GM19023 (cell line): ENCODE measurements around the gene KATNIP.

ENCODE experiments used
- ATAC-seq: cut with Tn5 transposase; IDR thresholded peaks from one replicate; pipeline ENCODE4 v1.9.1; 2021; ENCODE audit warnings: mild to moderate bottlenecking, moderate library complexity; ENCODE audit not compliant: unreplicated experiment

The KATNIP gene

DNA sequence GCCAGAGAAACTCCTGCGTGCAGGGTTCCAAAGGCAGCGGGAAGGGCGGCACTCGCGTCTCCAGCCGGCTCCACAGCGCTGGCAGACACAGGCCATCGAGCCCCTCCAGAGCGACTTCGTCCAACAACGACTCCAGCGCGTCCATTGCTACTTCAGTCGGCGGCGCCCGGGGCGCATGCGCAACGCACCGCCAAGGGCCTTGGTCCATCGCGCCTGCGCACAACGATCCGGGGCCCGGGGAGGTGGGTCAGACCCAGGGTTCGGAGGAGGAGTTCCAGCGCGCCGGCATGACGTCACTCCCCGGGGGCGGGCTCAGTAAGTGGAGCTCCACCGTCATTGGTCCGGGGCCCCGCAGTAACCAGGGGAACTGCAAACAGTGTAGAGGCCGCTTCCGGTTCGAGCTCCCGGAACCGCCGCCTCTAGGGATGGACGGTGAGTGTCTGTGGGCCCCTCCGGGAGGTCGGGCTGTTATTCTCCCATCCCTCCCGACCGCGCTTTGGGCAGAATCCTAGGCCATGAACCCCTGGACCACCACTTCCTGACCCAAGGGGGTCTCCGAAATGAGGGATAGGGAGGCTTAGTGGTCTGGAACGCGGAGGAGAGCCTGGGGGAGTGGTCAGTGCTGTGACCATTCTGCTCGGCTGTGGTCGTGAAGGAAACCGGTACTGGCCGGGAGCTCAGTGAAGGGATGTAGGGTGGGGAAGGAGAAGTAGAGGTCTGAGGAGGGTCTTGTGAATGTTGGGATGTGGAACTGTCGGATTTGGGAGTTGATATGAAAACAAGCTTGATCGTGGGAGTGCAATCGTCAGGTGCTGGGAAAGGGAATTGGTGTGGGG is at the start of gene KATNIP, which contains the start of gene GTF3C1:
TSS of gene KATNIP (plus strand) at position 399 of the 836 bp plus-strand sequence. CDS start at position 426, 27 bp downstream.
TSS of gene GTF3C1 (minus strand) at position 168 of the 836 bp plus-strand sequence. CDS start at position 145, 23 bp downstream.
- ATAC-seq: peak; percentile 97

DNA sequence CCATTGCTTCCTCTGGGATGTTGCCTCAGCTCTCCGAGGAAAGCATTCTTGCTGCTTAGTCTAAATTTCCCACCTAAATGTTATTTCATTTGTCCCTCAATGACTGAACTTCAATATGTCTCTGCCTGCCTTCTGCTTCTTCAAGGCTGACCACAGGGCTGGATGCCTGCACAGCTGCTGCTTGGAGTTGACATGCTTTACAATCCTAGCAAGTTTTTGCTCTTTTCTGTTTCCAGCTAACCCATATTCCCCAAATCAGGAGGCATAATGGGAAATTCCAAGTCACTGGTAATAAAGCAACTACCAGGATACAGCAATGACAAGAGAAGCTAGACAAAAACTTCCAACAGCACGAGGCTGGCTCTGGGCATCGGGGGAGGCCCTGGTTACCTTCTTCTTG is 49.1 kb upstream of the KATNIP start:
- no peak for ATAC-seq

DNA sequence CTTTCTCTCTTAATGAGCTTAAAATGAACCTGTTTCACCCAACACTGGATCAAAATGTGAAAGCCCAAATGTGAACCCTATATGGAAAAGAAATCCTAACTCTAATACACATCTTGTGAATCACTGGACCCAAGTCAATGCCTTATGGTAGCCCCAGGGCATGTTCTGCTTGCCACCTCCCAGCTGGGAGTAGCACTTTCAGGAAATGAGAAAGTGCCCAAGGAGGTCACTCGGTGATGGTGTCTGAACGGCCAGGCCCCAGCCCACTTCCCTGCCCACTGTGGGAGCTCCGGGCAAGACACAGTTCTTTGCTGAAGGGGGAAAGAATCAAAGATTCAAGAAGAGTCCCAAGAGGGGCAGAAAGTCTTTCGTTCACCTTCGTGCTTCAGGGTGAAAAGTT is 46.3 kb upstream of the KATNIP start:
- ATAC-seq: no peak

DNA sequence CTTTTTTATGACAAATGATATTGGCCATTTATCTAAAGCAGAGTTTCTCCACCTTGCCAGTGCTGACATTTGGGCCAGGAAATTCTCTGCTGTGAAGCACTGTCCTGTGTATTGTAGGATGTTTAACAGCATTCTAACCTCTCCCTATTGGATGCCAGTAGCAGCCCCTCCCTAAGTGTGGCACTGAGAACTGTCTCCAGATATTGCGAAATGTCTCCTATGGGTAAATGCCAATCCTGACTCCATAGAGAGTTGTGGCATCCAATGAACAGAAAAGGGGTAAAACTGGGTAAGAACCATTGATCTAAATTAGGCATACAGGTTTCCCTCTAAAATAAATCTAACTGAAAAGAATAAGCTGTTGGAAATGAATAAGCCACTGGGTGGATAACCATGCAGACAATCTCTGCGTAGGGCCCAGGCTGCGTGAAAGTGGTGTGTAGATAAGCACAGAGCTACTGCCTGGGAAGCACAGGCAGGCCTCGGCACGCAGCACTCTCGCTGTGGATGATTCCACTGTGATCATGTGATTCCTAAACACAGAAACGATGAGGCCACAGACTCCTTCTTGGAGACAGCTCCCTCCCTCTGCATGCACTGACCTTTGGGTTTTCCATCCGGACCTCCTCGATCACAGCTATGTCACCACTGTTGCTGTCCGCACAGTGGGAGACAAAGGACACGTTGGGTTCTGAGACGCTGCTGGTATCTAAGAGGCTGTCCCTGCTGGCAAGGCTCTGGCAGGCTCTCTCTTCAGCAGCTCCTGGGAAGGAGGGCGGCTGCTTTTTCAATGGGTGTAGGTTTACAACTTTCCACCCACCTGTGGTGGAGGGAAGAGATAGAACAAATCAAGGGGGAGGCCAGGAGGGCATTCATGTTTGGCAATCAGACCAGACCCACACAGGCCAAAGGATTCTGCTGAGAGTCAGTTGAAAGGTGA is 44.4 kb upstream of the KATNIP start:
- no peak for ATAC-seq

DNA sequence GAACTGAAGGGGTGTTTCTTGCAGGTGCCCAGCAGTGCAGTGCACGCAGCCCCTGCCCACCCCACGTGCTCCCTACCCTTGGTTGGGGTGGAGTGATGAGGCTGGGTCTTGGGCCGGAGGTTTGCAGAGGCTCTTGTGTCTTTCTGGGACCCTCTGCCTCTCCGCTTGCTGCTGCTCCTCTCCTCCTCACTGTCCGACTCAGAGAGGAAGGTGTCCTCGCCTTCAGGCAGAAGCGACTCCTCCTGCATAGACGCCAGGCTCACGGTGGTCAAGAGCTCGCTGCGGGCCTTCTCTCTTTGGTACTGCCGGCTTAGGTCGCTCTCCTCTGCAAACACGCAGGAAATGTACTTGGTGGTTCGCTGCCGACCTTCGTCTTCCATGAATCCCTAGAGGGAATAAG is 43.2 kb upstream of the KATNIP start:
- no peak for ATAC-seq

DNA sequence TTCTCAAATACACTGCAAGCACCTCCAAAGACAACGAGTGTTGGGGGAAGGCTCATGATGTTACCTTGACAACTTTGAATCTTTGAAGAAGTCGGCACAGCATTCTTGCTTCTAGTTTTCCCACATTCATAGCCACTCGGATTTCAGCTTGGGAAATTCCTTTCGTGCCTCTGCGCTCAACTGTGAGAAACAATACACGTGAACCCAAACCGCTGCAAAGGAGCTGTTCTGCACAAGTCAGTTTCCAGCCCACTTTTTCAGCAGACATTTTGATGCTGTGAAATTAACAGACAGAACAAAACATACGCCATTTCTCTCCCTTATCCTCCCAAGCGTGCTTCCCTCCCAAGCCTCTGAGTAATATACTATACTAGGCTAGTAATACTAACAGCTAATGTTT is 41.5 kb upstream of the KATNIP start:
- ATAC-seq: no peak

DNA sequence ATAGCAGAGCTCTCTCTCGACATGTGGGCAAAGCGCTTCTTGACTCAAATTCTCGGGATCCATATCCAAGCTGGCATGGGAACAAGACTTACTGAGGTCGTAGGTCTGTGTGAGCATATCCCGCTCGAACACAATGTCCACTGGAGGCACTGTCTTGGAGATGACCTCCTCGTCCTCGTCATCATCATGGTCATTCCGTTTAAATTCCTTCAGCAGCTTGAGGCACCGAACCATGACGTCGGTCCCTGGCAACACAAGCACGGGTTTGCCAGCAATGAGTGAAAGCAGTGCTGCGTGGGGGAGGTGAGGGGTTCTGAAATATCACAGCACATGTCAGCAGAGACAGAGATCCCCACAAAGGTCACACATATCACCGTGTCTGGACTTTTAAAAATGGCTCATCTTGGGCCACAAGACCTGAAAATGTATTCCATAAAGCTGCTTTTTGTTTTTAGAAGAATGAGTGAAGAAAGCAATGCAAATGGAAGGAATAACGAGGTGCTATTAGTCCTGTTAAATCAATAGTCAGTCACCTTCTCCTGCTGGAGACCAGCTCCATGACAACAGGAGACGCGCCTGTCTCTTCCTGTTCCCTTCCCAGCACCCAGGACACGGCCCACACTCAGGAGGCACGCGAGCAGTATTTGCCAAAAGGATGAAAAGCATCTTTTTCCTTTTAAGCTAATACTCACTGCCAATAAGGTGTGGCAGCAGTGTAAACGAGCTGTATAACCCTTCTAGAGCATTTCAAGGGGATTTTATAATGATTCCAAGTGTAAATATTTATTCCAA is 38.1 kb upstream of the KATNIP start:
- no peak for ATAC-seq

DNA sequence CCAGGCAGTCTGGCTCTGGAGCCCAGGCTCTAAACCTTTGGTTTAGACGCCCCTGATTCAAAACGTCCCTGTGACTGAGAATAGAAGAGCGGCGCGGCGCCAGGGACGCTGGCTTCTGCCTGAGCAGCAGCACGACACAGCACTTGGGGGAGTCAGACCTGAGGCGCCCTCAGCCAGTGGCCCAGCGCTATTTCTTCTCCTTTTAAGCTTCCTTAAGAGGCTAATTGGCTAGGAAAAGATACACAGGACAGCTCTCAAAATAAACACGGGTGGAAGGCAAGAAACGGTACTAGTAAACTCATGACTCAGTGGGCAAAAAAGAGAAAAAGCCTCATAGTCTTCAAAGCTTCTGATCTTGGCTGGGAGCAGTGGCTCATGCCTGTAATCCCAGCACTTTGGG is 35.1 kb upstream of the KATNIP start:
- ATAC-seq: no peak

DNA sequence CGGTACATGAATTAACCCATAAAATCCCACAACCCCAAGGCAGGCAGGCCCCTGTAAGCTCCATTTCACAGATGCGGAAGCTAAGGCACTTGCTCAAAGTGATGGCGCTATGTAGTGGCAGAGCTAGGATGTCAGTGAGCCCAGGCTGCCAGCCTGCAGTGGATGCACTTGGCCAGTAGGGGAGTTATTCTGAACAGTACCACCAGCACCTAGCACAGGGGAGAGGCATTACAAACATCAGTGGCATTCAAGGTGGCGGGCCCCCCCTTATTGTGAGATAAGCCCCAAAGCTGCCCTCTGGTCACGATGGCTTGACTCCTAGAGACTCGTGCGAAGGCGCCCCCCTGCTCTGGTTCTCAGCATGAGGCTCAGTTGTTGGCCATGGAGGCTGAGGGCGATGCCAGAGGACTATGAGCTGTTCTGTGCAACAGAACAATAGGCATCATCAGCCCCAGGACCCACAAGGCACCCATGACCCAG is 34.0 kb upstream of the KATNIP start:
- ATAC-seq: no peak

DNA sequence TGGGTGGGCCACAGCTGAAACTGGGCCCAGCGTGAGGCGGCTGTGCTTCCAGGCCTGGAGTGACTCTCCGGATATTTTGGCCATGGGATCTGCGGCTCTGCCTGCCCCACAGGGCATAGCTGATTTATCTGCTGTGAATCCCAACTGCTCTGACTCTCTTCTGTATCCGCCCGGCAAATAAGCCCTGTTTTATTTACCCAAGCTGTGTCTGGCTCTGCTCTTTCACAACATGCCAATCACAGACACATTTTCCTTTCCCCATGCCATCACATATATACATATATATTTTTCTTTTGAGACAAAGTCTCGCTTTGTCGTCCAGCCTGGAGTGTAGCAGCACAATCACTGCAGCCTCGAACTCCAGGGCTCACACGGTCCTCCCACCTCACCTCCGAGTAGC is 33.6 kb upstream of the KATNIP start:
- no peak for ATAC-seq

DNA sequence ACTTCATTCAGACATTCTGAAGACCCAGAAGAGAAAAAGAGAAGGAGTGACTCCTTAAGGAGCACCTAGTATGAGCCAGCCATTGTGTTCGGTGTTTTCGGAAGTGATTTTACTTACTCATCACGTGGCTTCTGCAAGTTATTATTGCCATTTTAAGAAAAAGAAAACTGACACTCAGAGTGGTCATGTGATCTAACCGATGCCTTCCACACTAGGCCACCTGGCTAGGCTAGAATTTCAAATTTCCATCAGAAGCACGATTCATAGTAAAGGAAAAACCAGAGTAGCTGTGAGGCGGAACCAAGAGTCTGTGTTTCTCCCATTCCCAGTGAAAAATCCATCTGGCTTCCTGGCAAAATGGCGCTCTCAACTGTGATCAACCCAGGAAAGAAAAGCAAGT is 32.3 kb upstream of the KATNIP start:
- no peak for ATAC-seq

DNA sequence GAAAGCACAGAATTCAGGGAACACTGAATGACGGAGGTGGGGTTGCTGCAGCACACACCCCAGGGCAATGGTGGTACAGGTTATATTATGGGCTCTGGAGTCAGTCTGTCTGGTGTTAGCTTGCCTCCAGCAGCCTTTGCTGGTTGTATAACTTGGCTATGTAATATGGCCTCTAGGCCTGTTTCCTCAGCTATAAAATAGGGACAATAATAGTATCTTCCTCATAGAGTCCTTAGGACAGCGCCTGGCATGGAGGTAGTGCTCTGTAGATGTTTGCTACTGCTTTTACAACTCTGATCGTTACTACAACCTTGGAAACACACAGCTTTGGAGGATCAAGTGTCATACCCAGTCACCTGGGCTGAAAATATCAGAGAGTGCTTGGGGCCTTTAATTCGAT is 31.7 kb upstream of the KATNIP start:
- no peak for ATAC-seq

DNA sequence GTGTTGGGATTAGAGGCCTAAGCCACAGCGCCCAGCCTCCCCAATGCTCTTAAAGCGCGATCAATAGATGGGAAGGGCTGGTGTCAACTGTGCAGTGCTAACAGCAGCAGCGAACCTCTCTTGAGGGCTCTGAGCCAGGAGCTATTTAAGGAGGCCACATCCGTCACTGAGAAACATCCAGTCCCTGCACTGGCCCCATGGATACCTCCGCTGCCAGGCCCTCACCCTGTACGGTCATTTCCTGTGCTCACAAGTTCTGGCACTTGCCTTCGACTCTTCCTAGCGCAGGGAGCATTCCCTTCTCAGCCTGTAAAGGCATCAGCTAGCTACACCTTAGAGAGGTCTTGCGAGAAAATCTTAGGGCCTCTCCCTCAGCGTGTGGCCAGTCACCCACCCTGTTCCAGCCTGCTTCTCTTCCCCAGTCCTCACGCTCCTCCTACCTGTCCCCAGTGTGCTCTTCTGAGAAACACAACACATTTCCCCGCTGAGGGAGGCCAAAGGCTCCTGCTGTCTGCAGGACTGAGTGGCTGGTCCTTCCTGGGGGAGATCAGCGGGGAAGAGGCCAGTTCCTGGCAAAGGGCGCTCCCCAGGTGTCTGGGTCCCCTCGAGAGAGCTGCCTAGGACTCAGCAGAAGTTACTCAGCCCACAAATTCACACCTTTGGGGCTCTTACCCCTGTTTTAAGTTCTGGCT is 28.8 kb upstream of the KATNIP start:
- ATAC-seq: no peak

DNA sequence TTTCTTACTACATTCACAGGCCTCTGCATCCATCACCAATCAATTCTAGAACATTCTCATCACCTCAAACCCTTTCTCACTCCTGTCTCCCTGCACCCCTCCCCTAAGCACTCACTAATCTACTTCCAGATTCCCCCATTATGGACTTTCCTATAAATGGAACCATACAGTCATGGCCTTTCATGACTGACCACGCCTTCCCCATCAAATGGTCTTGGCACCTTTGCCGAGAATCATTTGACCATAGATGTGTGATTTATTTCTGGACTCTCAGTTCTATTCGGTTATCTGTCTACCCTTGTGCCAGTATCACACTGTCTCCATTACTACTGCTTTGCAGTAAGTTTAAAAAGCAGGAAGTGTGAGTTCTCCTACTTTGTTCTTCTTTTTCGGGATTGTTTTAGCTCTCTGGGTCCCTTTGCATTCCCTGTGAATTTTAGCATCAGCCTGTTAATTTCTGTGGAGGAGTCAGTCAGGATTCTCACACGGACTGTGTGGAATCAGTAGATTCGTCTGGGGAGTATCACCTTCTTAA is 27.7 kb upstream of the KATNIP start:
- ATAC-seq: no peak

DNA sequence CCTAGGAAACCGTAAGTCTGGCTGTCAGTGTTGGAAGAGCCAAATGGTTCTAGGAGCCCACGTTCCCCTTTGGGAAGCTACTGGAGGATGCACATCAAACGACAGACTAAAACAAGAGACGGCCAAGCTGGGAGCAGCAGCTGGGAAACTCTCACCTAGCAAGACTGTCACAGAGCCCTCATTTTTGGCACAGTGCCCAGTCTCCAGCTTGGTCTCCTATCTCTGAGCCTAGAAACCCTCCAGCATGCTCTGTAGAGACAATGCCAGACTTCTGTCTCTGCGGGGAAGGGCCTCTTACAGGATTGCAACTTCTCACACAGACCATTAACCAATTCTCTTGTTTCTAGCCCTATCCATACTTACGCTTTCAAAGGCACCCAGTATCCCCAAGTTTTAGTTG is 23.8 kb upstream of the KATNIP start:
- ATAC-seq: no peak

DNA sequence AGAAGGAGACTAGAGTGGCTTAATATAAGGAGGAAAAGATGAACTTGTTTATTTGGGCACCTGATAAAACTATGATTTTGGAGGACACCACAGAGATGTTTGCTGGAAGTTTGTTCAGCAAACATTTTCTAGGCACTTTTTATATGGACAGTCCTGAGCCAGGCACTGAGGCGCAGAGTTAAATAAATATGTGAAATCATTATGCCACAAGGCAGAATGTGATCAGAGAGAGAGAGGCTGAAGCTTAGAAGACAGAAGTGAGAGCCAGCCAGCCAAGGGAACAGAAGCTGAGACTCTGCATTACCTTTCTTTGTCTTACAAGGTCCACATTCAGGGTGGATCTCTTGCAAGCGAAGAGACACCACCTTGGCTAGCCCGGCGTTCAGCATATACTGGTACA is 21.6 kb upstream of the KATNIP start:
- ATAC-seq: no peak

DNA sequence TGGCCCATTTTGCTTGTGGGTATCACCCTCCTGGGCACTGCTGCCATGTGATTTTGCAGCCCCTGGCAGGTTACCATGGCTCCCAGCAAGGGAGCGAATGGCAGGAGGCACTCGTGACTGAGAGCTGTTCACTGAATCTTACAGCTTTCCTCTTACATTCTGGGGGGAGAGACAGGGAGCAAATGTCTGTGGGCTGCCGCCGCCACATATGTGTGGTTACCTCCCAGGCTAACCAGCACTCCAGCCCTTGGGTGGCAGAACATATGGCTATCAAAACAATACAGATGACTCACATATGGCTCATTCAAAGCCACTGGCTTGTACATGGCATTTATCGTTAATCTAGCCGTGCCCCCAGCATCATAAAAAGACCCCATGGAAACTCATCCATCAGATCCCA is 20.0 kb upstream of the KATNIP start:
- no peak for ATAC-seq

DNA sequence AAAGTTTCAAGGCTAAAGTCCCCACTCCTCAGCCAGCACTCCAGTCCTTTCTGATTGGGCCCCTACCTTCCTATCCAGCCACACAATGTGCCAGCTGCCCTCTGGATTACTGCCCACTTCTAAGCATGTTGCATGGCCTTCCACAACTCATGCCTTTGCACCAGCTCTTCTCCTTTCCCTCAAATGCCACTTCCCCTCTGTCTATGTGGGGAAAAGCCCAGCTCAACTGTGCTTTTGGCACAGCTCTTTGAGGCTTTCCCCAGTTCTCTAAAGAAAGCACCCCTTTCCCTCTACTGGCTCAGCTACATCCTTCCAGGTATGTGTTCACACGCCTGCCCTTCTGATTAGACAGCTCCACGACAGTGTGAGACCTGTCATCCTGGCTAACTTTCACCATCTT is 18.8 kb upstream of the KATNIP start:
- no peak for ATAC-seq

DNA sequence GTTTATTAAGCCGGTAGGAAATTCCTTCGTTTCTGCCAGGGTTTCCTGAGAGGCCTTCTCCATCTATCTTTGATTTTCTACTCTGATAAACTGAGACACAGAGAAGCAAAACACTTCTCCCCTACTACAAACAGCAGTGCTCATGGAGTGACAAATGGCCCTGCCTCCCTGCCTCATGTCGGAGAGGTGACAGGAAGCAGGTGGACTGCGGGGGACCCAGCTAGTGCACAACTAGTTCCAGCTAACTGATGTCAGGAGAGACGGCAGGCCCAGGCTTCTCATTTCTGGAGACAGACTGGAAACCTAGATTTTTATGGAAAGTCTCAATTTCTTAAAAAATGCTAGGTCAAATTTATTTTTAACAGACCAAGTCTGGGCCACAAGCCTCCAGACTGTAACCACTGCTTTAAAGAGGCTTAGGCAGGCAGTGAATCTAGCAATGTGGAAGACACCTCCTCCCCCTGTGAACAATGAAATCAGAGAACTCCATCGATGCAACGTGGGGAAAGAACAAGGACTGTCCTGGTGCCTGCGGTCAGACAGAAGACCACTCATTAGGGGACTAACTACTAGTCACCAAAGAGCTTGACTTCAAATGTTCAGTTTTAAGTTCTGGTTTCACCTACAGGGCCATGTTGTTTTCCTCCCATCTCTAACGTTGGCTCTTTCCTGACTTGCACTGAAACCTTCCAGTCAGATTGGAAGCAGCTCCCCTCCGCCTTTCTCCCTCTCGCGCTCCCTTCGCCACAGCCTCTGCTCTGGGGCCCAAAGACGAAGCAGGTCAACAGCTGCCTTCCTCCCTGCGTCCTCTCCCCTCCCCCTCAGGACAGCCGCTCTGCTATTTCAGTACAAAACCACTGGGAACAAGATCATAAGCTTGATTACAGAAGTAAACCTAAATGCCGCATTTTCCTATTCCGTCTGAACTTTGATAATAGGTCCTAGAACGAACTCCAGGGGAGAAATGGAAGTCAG is 17.8 kb upstream of the KATNIP start:
- no peak for ATAC-seq
